Measurements from ENCODE around the gene DRAM2.

DNA sequence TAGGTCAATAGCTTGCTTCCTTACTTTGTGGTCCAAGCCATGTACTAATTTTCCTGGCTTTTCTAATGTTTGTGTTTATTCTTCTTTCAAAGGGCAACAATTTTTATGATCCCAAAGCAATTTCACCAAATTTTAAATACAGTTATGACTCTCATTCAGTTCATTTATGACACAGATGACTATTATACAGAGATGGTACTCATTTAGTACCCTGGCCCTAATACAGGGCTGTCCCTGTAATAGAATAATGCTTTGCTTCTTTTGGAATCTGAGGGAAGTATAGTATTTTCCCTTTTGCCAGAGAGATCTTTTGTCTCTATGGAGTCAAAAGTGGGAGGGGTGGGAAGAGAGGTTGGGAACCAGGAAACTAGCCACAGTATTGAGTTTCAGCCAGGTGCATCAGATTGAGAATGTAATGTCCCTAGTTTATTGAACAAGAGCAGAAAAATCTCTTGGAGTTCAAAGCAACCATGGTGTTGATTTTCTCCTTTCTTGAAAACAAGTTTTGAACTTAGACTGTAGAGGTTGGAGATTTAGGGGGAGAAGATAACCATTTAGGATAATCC, 40.2 kb upstream of the DRAM2 start:
- TF ChIP-seq, protein P1, sequence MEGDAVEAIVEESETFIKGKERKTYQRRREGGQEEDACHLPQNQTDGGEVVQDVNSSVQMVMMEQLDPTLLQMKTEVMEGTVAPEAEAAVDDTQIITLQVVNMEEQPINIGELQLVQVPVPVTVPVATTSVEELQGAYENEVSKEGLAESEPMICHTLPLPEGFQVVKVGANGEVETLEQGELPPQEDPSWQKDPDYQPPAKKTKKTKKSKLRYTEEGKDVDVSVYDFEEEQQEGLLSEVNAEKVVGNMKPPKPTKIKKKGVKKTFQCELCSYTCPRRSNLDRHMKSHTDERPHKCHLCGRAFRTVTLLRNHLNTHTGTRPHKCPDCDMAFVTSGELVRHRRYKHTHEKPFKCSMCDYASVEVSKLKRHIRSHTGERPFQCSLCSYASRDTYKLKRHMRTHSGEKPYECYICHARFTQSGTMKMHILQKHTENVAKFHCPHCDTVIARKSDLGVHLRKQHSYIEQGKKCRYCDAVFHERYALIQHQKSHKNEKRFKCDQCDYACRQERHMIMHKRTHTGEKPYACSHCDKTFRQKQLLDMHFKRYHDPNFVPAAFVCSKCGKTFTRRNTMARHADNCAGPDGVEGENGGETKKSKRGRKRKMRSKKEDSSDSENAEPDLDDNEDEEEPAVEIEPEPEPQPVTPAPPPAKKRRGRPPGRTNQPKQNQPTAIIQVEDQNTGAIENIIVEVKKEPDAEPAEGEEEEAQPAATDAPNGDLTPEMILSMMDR (IDR thresholded peaks at IDR 0.05), result no peak
- TF ChIP-seq POLR2A (IDR thresholded peaks at IDR 0.05), result no peak
